Measurements from ENCODE around the gene DENND1A. TPM values are rescaled to one million over a fixed set of nuclear protein-coding genes. Genes with fewer than 3 reads are reported as not detected.
A peak's percentile ranks its signal among the peaks of the same experiment; 100 is the strongest.

The DENND1A gene
- total and polyA plus RNA-seq, 2 of the 13 experiments (the other 11 are each of a cell fraction or from before 2014, with no cell fraction given), result 14.8 to 30.1 TPM

DNA sequence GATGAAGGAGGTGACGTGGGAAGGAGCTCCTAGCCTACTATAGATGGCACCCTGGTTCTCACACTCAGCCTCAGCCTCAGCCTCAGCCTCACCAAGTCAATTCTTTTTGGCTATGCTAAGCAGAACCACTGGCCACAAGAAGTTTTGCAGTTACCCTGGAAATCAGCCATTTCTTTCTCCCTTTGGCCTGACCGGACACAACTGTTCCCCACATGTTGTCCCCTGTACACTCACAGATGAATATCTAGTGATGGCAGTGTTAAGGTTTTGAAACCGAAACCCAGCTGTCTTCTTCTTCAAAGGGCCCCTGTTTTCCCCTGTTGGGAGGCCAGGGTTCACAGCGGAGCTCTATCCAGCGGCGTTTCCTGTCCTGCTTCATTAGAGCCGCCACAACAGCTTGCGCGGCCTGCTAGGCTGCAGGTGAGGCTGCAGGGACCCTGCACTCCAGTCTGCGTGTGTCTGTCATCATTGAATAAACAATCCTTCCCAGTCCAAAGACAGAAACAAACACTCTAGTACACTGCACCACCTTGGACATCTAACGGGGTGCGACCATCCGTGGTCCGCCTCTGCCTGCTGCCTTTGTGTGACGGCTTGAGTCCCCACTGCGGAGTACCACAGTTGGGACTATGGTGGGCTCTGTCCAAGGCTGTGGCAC lies 250.5 kb downstream of the DENND1A start:
- H3K27ac ChIP-seq (ENCODE audit: extremely low read length, insufficient read depth, low read length), result peak overlapping the region; percentile 66
- CTCF ChIA-PET (ENCODE audit: low intra/inter-chr PET ratio, low total read pairs), result no interaction called here
- TF ChIP-seq HIC2 (CRISPR knock-in tag; IDR thresholded peaks at IDR 0.05; ENCODE audit: low read depth) (no peak), IKZF4 (CRISPR knock-in tag; IDR thresholded peaks at IDR 0.05; ENCODE audit: borderline replicate concordance, low read depth, not compliant biosample characterization) (no peak), SMARCC2 (IDR thresholded peaks at IDR 0.05) (no peak), POLR2AphosphoS2 (IDR thresholded peaks at IDR 0.05; ENCODE audit: low read depth, low read length) (no peak), EED (CRISPR knock-in tag; IDR thresholded peaks at IDR 0.05) (no peak), DDIT3 (CRISPR knock-in tag; IDR thresholded peaks at IDR 0.05) (no peak)
- TF ChIP-seq, protein P1, sequence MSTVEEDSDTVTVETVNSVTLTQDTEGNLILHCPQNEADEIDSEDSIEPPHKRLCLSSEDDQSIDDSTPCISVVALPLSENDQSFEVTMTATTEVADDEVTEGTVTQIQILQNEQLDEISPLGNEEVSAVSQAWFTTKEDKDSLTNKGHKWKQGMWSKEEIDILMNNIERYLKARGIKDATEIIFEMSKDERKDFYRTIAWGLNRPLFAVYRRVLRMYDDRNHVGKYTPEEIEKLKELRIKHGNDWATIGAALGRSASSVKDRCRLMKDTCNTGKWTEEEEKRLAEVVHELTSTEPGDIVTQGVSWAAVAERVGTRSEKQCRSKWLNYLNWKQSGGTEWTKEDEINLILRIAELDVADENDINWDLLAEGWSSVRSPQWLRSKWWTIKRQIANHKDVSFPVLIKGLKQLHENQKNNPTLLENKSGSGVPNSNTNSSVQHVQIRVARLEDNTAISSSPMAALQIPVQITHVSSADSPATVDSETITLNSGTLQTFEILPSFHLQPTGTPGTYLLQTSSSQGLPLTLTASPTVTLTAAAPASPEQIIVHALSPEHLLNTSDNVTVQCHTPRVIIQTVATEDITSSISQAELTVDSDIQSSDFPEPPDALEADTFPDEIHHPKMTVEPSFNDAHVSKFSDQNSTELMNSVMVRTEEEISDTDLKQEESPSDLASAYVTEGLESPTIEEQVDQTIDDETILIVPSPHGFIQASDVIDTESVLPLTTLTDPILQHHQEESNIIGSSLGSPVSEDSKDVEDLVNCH (CRISPR knock-in tag; IDR thresholded peaks at IDR 0.05), result no peak
- TF ChIP-seq, protein P2, sequence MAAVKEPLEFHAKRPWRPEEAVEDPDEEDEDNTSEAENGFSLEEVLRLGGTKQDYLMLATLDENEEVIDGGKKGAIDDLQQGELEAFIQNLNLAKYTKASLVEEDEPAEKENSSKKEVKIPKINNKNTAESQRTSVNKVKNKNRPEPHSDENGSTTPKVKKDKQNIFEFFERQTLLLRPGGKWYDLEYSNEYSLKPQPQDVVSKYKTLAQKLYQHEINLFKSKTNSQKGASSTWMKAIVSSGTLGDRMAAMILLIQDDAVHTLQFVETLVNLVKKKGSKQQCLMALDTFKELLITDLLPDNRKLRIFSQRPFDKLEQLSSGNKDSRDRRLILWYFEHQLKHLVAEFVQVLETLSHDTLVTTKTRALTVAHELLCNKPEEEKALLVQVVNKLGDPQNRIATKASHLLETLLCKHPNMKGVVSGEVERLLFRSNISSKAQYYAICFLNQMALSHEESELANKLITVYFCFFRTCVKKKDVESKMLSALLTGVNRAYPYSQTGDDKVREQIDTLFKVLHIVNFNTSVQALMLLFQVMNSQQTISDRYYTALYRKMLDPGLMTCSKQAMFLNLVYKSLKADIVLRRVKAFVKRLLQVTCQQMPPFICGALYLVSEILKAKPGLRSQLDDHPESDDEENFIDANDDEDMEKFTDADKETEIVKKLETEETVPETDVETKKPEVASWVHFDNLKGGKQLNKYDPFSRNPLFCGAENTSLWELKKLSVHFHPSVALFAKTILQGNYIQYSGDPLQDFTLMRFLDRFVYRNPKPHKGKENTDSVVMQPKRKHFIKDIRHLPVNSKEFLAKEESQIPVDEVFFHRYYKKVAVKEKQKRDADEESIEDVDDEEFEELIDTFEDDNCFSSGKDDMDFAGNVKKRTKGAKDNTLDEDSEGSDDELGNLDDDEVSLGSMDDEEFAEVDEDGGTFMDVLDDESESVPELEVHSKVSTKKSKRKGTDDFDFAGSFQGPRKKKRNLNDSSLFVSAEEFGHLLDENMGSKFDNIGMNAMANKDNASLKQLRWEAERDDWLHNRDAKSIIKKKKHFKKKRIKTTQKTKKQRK (IDR thresholded peaks at IDR 0.05; ENCODE audit: low read length), result no peak
- TF ChIP-seq, protein P3, sequence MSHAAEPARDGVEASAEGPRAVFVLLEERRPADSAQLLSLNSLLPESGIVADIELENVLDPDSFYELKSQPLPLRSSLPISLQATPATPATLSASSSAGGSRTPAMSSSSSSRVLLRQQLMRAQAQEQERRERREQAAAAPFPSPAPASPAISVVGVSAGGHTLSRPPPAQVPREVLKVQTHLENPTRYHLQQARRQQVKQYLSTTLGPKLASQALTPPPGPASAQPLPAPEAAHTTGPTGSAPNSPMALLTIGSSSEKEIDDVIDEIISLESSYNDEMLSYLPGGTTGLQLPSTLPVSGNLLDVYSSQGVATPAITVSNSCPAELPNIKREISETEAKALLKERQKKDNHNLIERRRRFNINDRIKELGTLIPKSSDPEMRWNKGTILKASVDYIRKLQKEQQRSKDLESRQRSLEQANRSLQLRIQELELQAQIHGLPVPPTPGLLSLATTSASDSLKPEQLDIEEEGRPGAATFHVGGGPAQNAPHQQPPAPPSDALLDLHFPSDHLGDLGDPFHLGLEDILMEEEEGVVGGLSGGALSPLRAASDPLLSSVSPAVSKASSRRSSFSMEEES (CRISPR knock-in tag; IDR thresholded peaks at IDR 0.05), result no peak

More for the DNA sequence above, 250.5 kb downstream of the DENND1A start:
- peak; percentile 88 for DNase-seq (ENCODE audit: low spot score)
- peak; percentile 97 for ATAC-seq
- intact Hi-C loops (cut with micrococcal nuclease; ENCODE audit: unreplicated experiment), result loop anchor here (1.0 kb wide), 1 partner anchor 244 kb away; no protein-coding TSS in a partner anchor
- Histone ChIP-seq H3K27me3 (ENCODE audit: control insufficient read depth in 1 of 2, insufficient read depth in 2 of 2, low read length in 2 of 2) (no peaks in the 10 kb centered on the region), H3K79me2 (ENCODE audit: insufficient read depth, low read length) (no peaks in the 10 kb centered on the region), H3K4me1 (ENCODE audit: insufficient read depth, low read length) (peaks cover 39% of the 10 kb centered on the region), H2AFZ (ENCODE audit: low read length) (no peak overlapping the region), H4K20me1 (ENCODE audit: insufficient read depth, low read length) (peaks cover 14% of the 10 kb centered on the region), H3K4me2 (ENCODE audit: low read depth, low read length) (peak overlapping the region; percentile 91), H3K4me3 (replicated peaks in 1 of 3; ENCODE audit: insufficient read depth in 1 of 3, low read depth in 2 of 3, low read length in 3 of 3) (peak overlapping the region; percentile 23 to 63 (median 49); a peak in 4 of 6 replicates), H3K36me3 (replicated peaks in 1 of 2; ENCODE audit: control insufficient read depth in 1 of 2, insufficient read depth in 2 of 2, low read length in 2 of 2) (peaks cover 1 to 4% of the 10 kb centered on the region in 2 experiments; a peak in 1 of 5 replicates), H3K9me3 (ENCODE audit: low read length) (no peaks in the 10 kb centered on the region), H3K9ac (ENCODE audit: insufficient read depth, low read depth, low read length) (peak overlapping the region; percentile 53)
- 2% methylated on average over 14 of the region's 16 CpGs for WGBS (ENCODE audit: low lambda C conversion rate)
- in situ Hi-C loops (cut with HindIII; ENCODE audit: extremely low pct_ligation_motif_present, low pct_unique_long_range_greater_than_20kb), result no loop called here
- no TSS peak for BruUV-seq (replicated peaks)
- POLR2A ChIA-PET, result interaction anchor here (1.0 kb wide), 1 partner anchor 359 kb away, joined by 3 read pairs; no protein-coding TSS in a partner anchor
- FAIRE-seq, result no peak
